HepG2 (cell line): ENCODE results near the gene CFAP92. TPM values are rescaled to one million over a fixed set of nuclear protein-coding genes. Genes with fewer than 3 reads are reported as not detected.

Experiments used
- AGO1 ChIP-seq: fragments of 200-400 bp; formaldehyde crosslinking; IDR thresholded peaks from 2 replicates; pipeline ENCODE4 v1.6.1; 2017; ENCODE audit warnings: mild to moderate bottlenecking, low read depth, low read length, moderate library complexity; ENCODE audit not compliant: poor library complexity, severe bottlenecking
- FIP1L1 ChIP-seq: fragments of 200-400 bp; formaldehyde crosslinking; IDR thresholded peaks from 2 replicates; pipeline ENCODE4 v1.6.1; 2018; ENCODE audit warnings: low read depth, mild to moderate bottlenecking, low read length, moderate library complexity, borderline replicate concordance; ENCODE audit not compliant: insufficient read depth
- GPN1 ChIP-seq: sonication (generic); formaldehyde crosslinking; IDR thresholded peaks from 2 replicates; pipeline ENCODE4 v1.5.1; 2020; ENCODE audit warnings: missing genetic modification reagents, borderline replicate concordance
- MNT ChIP-seq: fragments of 450-650 bp; IDR thresholded peaks from 2 replicates; pipeline ENCODE4 v1.6.1; 2016
- NKX3-1 ChIP-seq: sonication (generic); formaldehyde crosslinking; IDR thresholded peaks from 2 replicates; pipeline ENCODE4 v1.5.0; 2020; ENCODE audit warnings: missing genetic modification reagents
- SAFB2 ChIP-seq: sonication (generic); formaldehyde crosslinking; IDR thresholded peaks from 2 replicates; pipeline ENCODE4 v1.5.1; 2020; ENCODE audit warnings: missing genetic modification reagents, low read depth, mild to moderate bottlenecking, borderline replicate concordance
- THAP7 ChIP-seq: sonication (generic); formaldehyde crosslinking; IDR thresholded peaks from 2 replicates; pipeline ENCODE4 v1.8.1; 2023; ENCODE audit warnings: mild to moderate bottlenecking, missing genetic modification reagents
- TOE1 ChIP-seq: sonication (generic); formaldehyde crosslinking; IDR thresholded peaks from 2 replicates; pipeline ENCODE4 v1.4.0; 2020; ENCODE audit warnings: mild to moderate bottlenecking, missing genetic modification reagents
- ZBED4 ChIP-seq: sonication (generic); formaldehyde crosslinking; IDR thresholded peaks from 2 replicates; pipeline ENCODE4 v1.4.0; 2020; ENCODE audit warnings: missing genetic modification reagents, borderline replicate concordance
- ZNF12 ChIP-seq: sonication (generic); formaldehyde crosslinking; IDR thresholded peaks from 2 replicates; pipeline ENCODE4 v1.5.0; 2020; ENCODE audit warnings: missing genetic modification reagents
- ZNF280D ChIP-seq: sonication (generic); formaldehyde crosslinking; IDR thresholded peaks from 2 replicates; pipeline ENCODE4 v1.5.1; 2020; ENCODE audit warnings: mild to moderate bottlenecking, missing genetic modification reagents
- ZNF3 ChIP-seq: IDR thresholded peaks from 2 replicates; pipeline ENCODE4 v1.7.0; 2017; ENCODE audit warnings: inconsistent platforms
- ZNF512 ChIP-seq: sonication (generic); formaldehyde crosslinking; IDR thresholded peaks from 2 replicates; pipeline ENCODE4 v1.4.0; 2020; ENCODE audit warnings: mild to moderate bottlenecking, missing genetic modification reagents
- ZNF772 ChIP-seq: sonication (generic); formaldehyde crosslinking; IDR thresholded peaks from 2 replicates; pipeline ENCODE4 v1.5.0; 2020; ENCODE audit warnings: mild to moderate bottlenecking, missing genetic modification reagents
- polyA plus RNA-seq, 8 experiments: library from polyadenylated mRNA; depleted of rRNA in 3 of 8; stranded (reverse) in 7 of 8; unstranded in 1 of 8; fragments of >200 nt; fragmentation: Illumina TruSeq in 4 of 8; extraction: Trizol in 4 of 8; gene quantifications; 2 replicates each; pipeline versions ENCODE4 v1.2.1 to v1.2.3, GENCODE V29; 2011 to 2016; ENCODE audit warnings: low read depth in 4 of 8, missing spikeins in 1 of 8, mixed read lengths in 1 of 8; ENCODE audit not compliant: insufficient read depth in 1 of 8
- total RNA-seq, 5 experiments: library from RNA; depleted of rRNA; stranded (reverse); fragments of >200 nt; fragmentation: Illumina TruSeq; extraction: Trizol; gene quantifications; 2 replicates each; pipeline ENCODE4 v1.2.3, GENCODE V29; 2016; ENCODE audit warnings: low read depth in 1 of 5

The CFAP92 gene
- total and polyA plus RNA-seq, 2 of the 13 experiments (the other 11 are each of a cell fraction or from before 2014, with no cell fraction given): 0.18 to 0.46 TPM

GRCh38 chr3:128879125-128879969 lies 114.5 kb downstream of the CFAP92 start, which contains the start of gene ACAD9 (continued):
- peak; percentile 78 for TF ChIP-seq MNT
- peak; percentile 74; the same call in 1 of the 2 replicates for TF ChIP-seq THAP7 (CRISPR knock-in tag)
- peak; percentile 89 for TF ChIP-seq ZNF280D (CRISPR knock-in tag)
- TF ChIP-seq FIP1L1: no peak
- TF ChIP-seq ZBED4 (CRISPR knock-in tag): peak; percentile 77
- peak; percentile 99 for TF ChIP-seq ZNF772 (CRISPR knock-in tag)
- peak; percentile 89; the same call in 1 of the 2 replicates for TF ChIP-seq NKX3-1 (CRISPR knock-in tag)
- TF ChIP-seq ZNF512 (CRISPR knock-in tag): no peak
- TF ChIP-seq ZNF3 (CRISPR knock-in tag): no peak
- TF ChIP-seq ZNF12 (CRISPR knock-in tag): no peak
- peak; percentile 93 for TF ChIP-seq TOE1 (CRISPR knock-in tag)
- TF ChIP-seq AGO1: no peak
- TF ChIP-seq SAFB2 (CRISPR knock-in tag): peak; percentile 89; the same call in 1 of the 2 replicates
- no peak for TF ChIP-seq GPN1 (CRISPR knock-in tag)
